GM21367 (cell line): ENCODE data around the gene TAF4.

Experiments used
- ATAC-seq: cut with Tn5 transposase; IDR thresholded peaks from one replicate; pipeline ENCODE4 v1.9.1; 2021; ENCODE audit not compliant: unreplicated experiment

The TAF4 gene

GRCh38 chr20:61966492-61967244 is 99.0 kb downstream of the TAF4 start:
- ATAC-seq, result no peak

- no peak for ATAC-seq
Observed at GRCh38 chr20:61965606-61966491, 99.8 kb downstream of the TAF4 start.

GRCh38 chr20:61964675-61965605 is 100.7 kb downstream of the TAF4 start:
- no peak for ATAC-seq

- no peak for ATAC-seq
Observed at GRCh38 chr20:61963885-61964674, 101.6 kb downstream of the TAF4 start.

GRCh38 chr20:61963149-61963548 is 102.5 kb downstream of the TAF4 start:
- no peak for ATAC-seq

GRCh38 chr20:61960836-61961235 is 104.8 kb downstream of the TAF4 start:
- ATAC-seq, result no peak

- ATAC-seq, result no peak
Observed at GRCh38 chr20:61958773-61959700, 106.6 kb downstream of the TAF4 start.

- ATAC-seq, result no peak
Observed at GRCh38 chr20:61957961-61958715, 107.5 kb downstream of the TAF4 start.

- ATAC-seq, result no peak
Observed at GRCh38 chr20:61956396-61957342, 109.0 kb downstream of the TAF4 start.

GRCh38 chr20:61955668-61956395 is 109.8 kb downstream of the TAF4 start:
- ATAC-seq, result no peak

- ATAC-seq, result no peak
Observed at GRCh38 chr20:61954276-61955021, 111.2 kb downstream of the TAF4 start.

- ATAC-seq, result no peak
Observed at GRCh38 chr20:61953037-61954021, 112.4 kb downstream of the TAF4 start.

GRCh38 chr20:61951695-61952533 is 113.8 kb downstream of the TAF4 start:
- no peak for ATAC-seq

- no peak for ATAC-seq
Observed at GRCh38 chr20:61950641-61951071, 115.0 kb downstream of the TAF4 start.
